Ishikawa (cell line): ENCODE measurements around the gene SUN3.

ENCODE experiments used
- CEBPB ChIP-seq: IDR thresholded peaks from 2 replicates; pipeline ENCODE4 v1.6.1; 2012
- CREB1 ChIP-seq: IDR thresholded peaks from 2 replicates; pipeline ENCODE4 v1.6.1; 2012; ENCODE audit warnings: low read depth
- EGR1 ChIP-seq: IDR thresholded peaks from 2 replicates; pipeline ENCODE4 v1.6.1; 2012
- EP300 ChIP-seq: IDR thresholded peaks from 2 replicates; pipeline ENCODE4 v1.6.1; 2012; ENCODE audit warnings: borderline replicate concordance
- FOXM1 ChIP-seq: IDR thresholded peaks from 2 replicates; pipeline ENCODE4 v1.6.1; 2012; ENCODE audit warnings: low read depth, borderline replicate concordance
- MAX ChIP-seq: IDR thresholded peaks from 2 replicates; pipeline ENCODE4 v1.6.1; 2012
- NFIC ChIP-seq: IDR thresholded peaks from 2 replicates; pipeline ENCODE4 v1.6.1; 2012
- RAD21 ChIP-seq: IDR thresholded peaks from 2 replicates; pipeline ENCODE4 v1.6.1; 2012; ENCODE audit warnings: low read depth
- TAF1 ChIP-seq: IDR thresholded peaks from 2 replicates; pipeline ENCODE4 v1.6.1; 2012; ENCODE audit warnings: low read depth, mild to moderate bottlenecking
- TCF12 ChIP-seq: IDR thresholded peaks from 2 replicates; pipeline ENCODE4 v1.6.1; 2012; ENCODE audit warnings: low read depth
- TEAD4 ChIP-seq: IDR thresholded peaks from 2 replicates; pipeline ENCODE4 v1.6.1; 2012
- YY1 ChIP-seq: IDR thresholded peaks from 2 replicates; pipeline ENCODE4 v1.6.1; 2012; ENCODE audit warnings: low read depth
- ZBTB7A ChIP-seq: IDR thresholded peaks from 2 replicates; pipeline ENCODE4 v1.6.1; 2012; ENCODE audit warnings: low read depth
- TF ChIP-seq, protein P1 (sequence below): IDR thresholded peaks from 2 replicates; pipeline ENCODE4 v1.6.1; 2012
- TF ChIP-seq, protein P2 (sequence below): IDR thresholded peaks from 2 replicates; pipeline ENCODE4 v1.6.1; 2012; ENCODE audit warnings: low read depth, mild to moderate bottlenecking

The SUN3 gene

GRCh38 chr7:48004032-48004431 is 24.9 kb downstream of the SUN3 start:
- TF ChIP-seq CEBPB (no peak), NFIC (no peak), TCF12 (no peak), TAF1 (no peak), YY1 (no peak), ZBTB7A (no peak), RAD21 (no peak), MAX (no peak), FOXM1 (no peak), EGR1 (no peak)
- TF ChIP-seq, protein P1, sequence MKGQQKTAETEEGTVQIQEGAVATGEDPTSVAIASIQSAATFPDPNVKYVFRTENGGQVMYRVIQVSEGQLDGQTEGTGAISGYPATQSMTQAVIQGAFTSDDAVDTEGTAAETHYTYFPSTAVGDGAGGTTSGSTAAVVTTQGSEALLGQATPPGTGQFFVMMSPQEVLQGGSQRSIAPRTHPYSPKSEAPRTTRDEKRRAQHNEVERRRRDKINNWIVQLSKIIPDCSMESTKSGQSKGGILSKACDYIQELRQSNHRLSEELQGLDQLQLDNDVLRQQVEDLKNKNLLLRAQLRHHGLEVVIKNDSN = no peak
- TF ChIP-seq, protein P2, sequence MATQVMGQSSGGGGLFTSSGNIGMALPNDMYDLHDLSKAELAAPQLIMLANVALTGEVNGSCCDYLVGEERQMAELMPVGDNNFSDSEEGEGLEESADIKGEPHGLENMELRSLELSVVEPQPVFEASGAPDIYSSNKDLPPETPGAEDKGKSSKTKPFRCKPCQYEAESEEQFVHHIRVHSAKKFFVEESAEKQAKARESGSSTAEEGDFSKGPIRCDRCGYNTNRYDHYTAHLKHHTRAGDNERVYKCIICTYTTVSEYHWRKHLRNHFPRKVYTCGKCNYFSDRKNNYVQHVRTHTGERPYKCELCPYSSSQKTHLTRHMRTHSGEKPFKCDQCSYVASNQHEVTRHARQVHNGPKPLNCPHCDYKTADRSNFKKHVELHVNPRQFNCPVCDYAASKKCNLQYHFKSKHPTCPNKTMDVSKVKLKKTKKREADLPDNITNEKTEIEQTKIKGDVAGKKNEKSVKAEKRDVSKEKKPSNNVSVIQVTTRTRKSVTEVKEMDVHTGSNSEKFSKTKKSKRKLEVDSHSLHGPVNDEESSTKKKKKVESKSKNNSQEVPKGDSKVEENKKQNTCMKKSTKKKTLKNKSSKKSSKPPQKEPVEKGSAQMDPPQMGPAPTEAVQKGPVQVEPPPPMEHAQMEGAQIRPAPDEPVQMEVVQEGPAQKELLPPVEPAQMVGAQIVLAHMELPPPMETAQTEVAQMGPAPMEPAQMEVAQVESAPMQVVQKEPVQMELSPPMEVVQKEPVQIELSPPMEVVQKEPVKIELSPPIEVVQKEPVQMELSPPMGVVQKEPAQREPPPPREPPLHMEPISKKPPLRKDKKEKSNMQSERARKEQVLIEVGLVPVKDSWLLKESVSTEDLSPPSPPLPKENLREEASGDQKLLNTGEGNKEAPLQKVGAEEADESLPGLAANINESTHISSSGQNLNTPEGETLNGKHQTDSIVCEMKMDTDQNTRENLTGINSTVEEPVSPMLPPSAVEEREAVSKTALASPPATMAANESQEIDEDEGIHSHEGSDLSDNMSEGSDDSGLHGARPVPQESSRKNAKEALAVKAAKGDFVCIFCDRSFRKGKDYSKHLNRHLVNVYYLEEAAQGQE = no peak

DNA sequence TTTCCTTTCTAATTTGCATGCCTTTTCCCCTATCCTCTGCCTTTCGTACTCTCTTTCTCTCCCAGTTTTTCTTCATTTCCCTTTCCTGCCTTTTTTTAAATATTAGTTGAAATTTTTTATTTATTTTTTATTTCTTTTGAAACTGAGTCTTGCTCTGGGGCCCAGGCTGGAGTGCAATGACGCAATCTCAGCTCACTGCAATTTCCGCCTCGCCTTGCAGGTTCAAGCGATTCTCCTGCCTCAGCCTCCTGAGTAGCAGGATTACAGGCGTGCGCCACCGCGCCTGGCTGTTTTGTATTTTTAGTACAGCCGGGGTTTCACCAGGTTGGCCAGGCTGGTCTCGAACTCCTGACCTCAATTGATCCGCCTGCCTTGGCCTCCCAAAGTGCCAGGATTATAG is 29.5 kb downstream of the SUN3 start:
- TF ChIP-seq TAF1 = no peak

DNA sequence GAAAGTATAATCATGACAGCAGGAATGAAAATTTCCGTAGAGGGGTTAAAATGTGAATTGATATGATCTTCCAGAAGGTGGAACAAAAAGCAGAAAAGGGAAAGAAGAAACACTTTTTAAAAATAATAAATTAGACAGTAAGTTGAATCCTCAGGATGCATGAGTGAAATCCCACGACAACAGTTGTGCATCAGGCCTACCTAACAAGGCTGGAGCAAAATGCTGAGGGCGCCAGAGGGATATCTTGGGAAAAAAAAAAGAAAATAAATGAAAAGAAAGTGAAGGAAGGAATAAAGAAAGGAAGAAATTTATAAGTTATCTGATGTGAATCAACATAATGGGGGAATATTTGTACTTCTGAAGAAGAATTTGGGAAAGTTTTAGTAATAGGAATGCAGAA is 36.5 kb downstream of the SUN3 start:
- no peak for TF ChIP-seq NFIC
- no peak for TF ChIP-seq CEBPB
- no peak for TF ChIP-seq EGR1

- TF ChIP-seq CEBPB = no peak
- TF ChIP-seq FOXM1 = no peak
- TF ChIP-seq RAD21 = peak; percentile 40; the same call in 1 of the 2 replicates
- TF ChIP-seq MAX = no peak
- TF ChIP-seq EGR1 = no peak
- no peak for TF ChIP-seq YY1
- no peak for TF ChIP-seq TCF12
- no peak for TF ChIP-seq TEAD4
Observed at GRCh38 chr7:47991741-47992311, 37.1 kb downstream of the SUN3 start.

DNA sequence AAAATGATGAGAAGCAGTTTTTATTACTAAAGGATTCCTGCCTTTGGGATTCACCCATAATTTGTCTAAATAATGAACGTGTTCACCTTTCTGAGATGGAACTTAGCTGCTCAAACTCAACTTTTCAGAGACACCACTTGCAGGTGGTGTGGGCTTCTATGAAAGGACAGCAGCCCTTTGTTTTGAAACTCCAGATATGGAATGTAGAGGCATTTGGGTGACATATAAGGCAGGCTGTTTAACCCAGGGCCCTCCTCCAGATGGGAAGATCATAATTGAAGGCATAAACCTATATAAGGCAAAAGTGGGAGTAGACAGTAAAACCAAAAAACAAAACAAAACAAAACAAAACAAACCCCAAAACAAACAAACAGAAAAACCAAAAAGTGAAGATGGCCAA is 37.6 kb downstream of the SUN3 start:
- no peak for TF ChIP-seq MAX
- no peak for TF ChIP-seq TCF12
- TF ChIP-seq NFIC = no peak
- no peak for TF ChIP-seq ZBTB7A
- no peak for TF ChIP-seq FOXM1
- no peak for TF ChIP-seq TEAD4
- TF ChIP-seq EGR1 = no peak
- TF ChIP-seq EP300 = no peak
- TF ChIP-seq YY1 = no peak
- TF ChIP-seq TAF1 = no peak
- TF ChIP-seq, protein P2 = no peak
- TF ChIP-seq RAD21 = no peak

GRCh38 chr7:47990592-47990991 is 38.3 kb downstream of the SUN3 start:
- TF ChIP-seq NFIC (no peak), TAF1 (no peak), MAX (no peak), CEBPB (no peak), EGR1 (no peak), CREB1 (no peak), ZBTB7A (no peak), TCF12 (no peak), FOXM1 (no peak), EP300 (no peak), TEAD4 (no peak), YY1 (no peak), RAD21 (no peak)
- TF ChIP-seq, protein P2 = no peak
- TF ChIP-seq, protein P1 = no peak
